Measurements from ENCODE around the gene PIK3R6. TPM values are rescaled to one million over a fixed set of nuclear protein-coding genes. Genes with fewer than 3 reads are reported as not detected.

Gene PIK3R6
- total and polyA plus RNA-seq, 2 experiments from 2014 or later: 0.11 to 0.24 TPM

DNA sequence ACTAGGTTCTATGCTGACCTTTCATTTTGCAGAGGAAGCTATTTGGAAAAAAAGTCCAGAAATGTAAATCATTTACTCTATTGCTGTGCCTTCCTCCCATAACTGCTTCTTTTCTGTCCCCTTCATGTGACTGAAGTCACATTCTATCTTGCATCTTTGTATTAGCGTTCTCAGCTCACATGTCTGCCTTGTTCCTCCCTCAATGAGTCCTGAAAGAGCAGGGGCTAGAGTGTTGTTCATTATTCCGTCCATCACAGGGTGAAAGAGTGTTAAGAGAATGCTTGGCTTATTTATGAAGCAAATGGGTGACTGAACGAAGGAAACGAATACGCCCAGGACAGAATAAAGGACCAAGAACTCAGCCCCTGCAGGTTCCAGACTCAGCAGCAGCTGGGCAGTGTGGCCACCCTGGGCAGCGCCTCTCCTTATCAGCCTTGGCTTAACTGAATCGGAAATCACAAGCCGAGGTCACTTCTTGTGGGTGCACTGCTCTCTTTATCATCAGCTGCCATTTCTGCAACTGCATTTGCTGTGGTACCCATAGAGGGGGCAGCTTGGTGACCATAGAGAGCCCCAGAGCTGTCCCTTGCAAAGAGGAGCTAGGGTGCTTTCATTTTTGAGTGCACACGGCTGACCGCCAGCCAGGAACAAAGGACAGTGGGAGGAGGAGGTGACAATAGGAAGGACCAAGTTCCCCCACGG is 1.8 kb upstream of the PIK3R6 start (continued):
- TF ChIP-seq, protein P1, sequence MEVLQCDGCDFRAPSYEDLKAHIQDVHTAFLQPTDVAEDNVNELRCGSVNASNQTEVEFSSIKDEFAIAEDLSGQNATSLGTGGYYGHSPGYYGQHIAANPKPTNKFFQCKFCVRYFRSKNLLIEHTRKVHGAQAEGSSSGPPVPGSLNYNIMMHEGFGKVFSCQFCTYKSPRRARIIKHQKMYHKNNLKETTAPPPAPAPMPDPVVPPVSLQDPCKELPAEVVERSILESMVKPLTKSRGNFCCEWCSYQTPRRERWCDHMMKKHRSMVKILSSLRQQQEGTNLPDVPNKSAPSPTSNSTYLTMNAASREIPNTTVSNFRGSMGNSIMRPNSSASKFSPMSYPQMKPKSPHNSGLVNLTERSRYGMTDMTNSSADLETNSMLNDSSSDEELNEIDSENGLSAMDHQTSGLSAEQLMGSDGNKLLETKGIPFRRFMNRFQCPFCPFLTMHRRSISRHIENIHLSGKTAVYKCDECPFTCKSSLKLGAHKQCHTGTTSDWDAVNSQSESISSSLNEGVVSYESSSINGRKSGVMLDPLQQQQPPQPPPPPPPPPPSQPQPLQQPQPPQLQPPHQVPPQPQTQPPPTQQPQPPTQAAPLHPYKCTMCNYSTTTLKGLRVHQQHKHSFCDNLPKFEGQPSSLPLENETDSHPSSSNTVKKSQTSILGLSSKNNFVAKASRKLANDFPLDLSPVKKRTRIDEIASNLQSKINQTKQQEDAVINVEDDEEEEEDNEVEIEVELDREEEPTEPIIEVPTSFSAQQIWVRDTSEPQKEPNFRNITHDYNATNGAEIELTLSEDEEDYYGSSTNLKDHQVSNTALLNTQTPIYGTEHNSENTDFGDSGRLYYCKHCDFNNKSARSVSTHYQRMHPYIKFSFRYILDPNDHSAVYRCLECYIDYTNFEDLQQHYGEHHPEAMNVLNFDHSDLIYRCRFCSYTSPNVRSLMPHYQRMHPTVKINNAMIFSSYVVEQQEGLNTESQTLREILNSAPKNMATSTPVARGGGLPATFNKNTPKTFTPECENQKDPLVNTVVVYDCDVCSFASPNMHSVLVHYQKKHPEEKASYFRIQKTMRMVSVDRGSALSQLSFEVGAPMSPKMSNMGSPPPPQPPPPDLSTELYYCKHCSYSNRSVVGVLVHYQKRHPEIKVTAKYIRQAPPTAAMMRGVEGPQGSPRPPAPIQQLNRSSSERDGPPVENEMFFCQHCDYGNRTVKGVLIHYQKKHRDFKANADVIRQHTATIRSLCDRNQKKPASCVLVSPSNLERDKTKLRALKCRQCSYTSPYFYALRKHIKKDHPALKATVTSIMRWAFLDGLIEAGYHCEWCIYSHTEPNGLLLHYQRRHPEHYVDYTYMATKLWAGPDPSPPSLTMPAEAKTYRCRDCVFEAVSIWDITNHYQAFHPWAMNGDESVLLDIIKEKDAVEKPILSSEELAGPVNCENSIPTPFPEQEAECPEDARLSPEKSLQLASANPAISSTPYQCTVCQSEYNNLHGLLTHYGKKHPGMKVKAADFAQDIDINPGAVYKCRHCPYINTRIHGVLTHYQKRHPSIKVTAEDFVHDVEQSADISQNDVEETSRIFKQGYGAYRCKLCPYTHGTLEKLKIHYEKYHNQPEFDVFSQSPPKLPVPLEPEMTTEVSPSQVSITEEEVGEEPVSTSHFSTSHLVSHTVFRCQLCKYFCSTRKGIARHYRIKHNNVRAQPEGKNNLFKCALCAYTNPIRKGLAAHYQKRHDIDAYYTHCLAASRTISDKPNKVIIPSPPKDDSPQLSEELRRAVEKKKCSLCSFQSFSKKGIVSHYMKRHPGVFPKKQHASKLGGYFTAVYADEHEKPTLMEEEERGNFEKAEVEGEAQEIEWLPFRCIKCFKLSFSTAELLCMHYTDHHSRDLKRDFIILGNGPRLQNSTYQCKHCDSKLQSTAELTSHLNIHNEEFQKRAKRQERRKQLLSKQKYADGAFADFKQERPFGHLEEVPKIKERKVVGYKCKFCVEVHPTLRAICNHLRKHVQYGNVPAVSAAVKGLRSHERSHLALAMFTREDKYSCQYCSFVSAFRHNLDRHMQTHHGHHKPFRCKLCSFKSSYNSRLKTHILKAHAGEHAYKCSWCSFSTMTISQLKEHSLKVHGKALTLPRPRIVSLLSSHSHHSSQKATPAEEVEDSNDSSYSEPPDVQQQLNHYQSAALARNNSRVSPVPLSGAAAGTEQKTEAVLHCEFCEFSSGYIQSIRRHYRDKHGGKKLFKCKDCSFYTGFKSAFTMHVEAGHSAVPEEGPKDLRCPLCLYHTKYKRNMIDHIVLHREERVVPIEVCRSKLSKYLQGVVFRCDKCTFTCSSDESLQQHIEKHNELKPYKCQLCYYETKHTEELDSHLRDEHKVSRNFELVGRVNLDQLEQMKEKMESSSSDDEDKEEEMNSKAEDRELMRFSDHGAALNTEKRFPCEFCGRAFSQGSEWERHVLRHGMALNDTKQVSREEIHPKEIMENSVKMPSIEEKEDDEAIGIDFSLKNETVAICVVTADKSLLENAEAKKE (CRISPR knock-in tag; IDR thresholded peaks at IDR 0.05): no peak
- no peak for TF ChIP-seq EZH2phosphoT487 (IDR thresholded peaks at IDR 0.05; ENCODE audit: unreplicated experiment)

DNA sequence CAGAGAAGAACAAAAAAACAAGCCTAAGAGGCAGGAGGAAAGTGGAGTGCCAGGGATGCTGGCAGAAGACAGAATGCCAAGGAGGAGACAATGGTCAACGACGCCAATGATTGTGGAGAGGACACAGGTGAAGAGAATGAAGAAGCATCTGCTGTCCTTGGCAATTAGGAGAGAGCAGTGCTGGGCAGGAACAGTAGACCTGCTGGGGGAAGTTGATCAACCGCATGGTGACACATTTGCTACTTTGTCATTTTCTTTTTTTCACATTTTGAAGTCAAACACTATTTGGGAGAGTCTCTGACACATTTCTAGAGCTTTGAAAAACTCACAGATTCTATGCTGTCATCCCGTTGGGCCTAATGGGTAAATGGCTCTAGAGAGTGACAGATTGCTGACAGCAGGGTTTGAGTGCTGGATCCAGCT is 1.1 kb upstream of the PIK3R6 start:
- Histone ChIP-seq H3K4me3 (no peak overlapping the region), H3K79me2 (replicated peaks; ENCODE audit: insufficient read depth) (no peaks in the 10 kb centered on the region), H2AFZ (no peak overlapping the region), H3K27me3 (ENCODE audit: insufficient read depth) (no peaks in the 10 kb centered on the region), H3K4me1 (ENCODE audit: insufficient read depth) (no peaks in the 10 kb centered on the region), H3F3A (replicated peaks; ENCODE audit: low read depth) (no peaks in the 10 kb centered on the region), H3K4me2 (no peak overlapping the region), H3K27ac (ENCODE audit: low read depth) (no peak overlapping the region), H3K36me3 (ENCODE audit: insufficient read depth) (no peaks in the 10 kb centered on the region), H3K9me2 (ENCODE audit: insufficient read depth) (no peaks in the 10 kb centered on the region), H4K20me1 (replicated peaks; ENCODE audit: insufficient read depth) (no peaks in the 10 kb centered on the region)
- ATAC-seq (no peak), DNase-seq (ENCODE audit: low spot score) (no peak)
- Mint-ChIP-seq H3K36me3 (ENCODE audit: low read depth) (no peaks in the 10 kb centered on the region; the same call in 2 of the 3 replicates), H3K9me3 (no peaks in the 10 kb centered on the region; the same call in 2 of the 3 replicates), H3K4me3 (no peak overlapping the region), H3K4me1 (peaks cover 2% of the 10 kb centered on the region; the same call in 2 of the 3 replicates), H3K27me3 (ENCODE audit: insufficient read depth, low read depth, poor library complexity) (peaks cover 12% of the 10 kb centered on the region), H3K27ac (no peak overlapping the region)
- TF ChIP-seq EZH2 (IDR thresholded peaks at IDR 0.05; ENCODE audit: low read depth, unreplicated experiment) (no peak), JUNB (IDR thresholded peaks at IDR 0.05; ENCODE audit: unreplicated experiment) (no peak), POLR2AphosphoS5 (IDR thresholded peaks at IDR 0.05; ENCODE audit: low read depth) (no peak)
